T-helper 17 cell (primary cell): ENCODE measurements around the gene OR8A1. TPM values are rescaled to one million over a fixed set of nuclear protein-coding genes. Genes with fewer than 3 reads are reported as not detected.

Experiments
- ATAC-seq: fragments of 150-1000 bp; cut with Tn5 transposase; 2 replicates; pipeline ENCODE4 v1.10.0; 2021; ENCODE audit warnings: mild to moderate bottlenecking, moderate library complexity
- DNase-seq, 3 donors: peaks; one replicate each; pipeline versions ENCODE4 v3.0.0 to v3.0.0-alpha.2; 2020 to 2021
- H3K9me3 ChIP-seq: one replicate; pipeline ENCODE4 v1.7.0; 2013; ENCODE audit warnings: low read length, mild to moderate bottlenecking; ENCODE audit not compliant: control insufficient read depth, poor library complexity, severe bottlenecking
- H3K27ac Mint-ChIP-seq: one replicate; pipeline ENCODE4 v1.8.0; 2022; ENCODE audit warnings: mild to moderate bottlenecking, moderate library complexity, mixed read lengths
- H3K27me3 Mint-ChIP-seq: one replicate; pipeline ENCODE4 v1.8.0; 2022; ENCODE audit warnings: mixed read lengths
- H3K36me3 Mint-ChIP-seq: one replicate; pipeline ENCODE4 v1.8.0; 2022; ENCODE audit warnings: low read depth, mixed read lengths
- H3K4me1 Mint-ChIP-seq: one replicate; pipeline ENCODE4 v1.8.0; 2022; ENCODE audit warnings: mild to moderate bottlenecking, mixed read lengths
- H3K4me3 Mint-ChIP-seq: one replicate; pipeline ENCODE4 v1.8.0; 2022; ENCODE audit warnings: mild to moderate bottlenecking, moderate library complexity, mixed read lengths
- total RNA-seq, 4 donors: library from RNA in 2 of 4; stranded (reverse) in 2 of 4; gene quantifications; one replicate each; pipeline ENCODE4 v1.2.3 and lab custom pipeline; 2022 to 2026

OR8A1 gene
- total RNA-seq, 2 donors from 2014 or later, result not detected

GRCh38 chr11:124577716-124578427 is 8.1 kb downstream of the OR8A1 start:
- DNase-seq (no peak), ATAC-seq (no peak)
- H3K36me3 Mint-ChIP-seq, result peaks cover under 1% of the 10 kb centered on the region
- H3K27ac Mint-ChIP-seq, result no peak overlapping the region
- peaks cover 50% of the 10 kb centered on the region for H3K27me3 Mint-ChIP-seq
- H3K4me3 Mint-ChIP-seq, result no peak overlapping the region
- H3K4me1 Mint-ChIP-seq, result no peaks in the 10 kb centered on the region
- peaks cover 2% of the 10 kb centered on the region for H3K9me3 ChIP-seq

GRCh38 chr11:124578761-124579160 is 9.0 kb downstream of the OR8A1 start:
- Mint-ChIP-seq H3K27ac (peak overlapping the region; percentile 43), H3K4me3 (no peak overlapping the region), H3K36me3 (no peaks in the 10 kb centered on the region), H3K27me3 (peaks cover 52% of the 10 kb centered on the region), H3K4me1 (no peaks in the 10 kb centered on the region)
- DNase-seq (no peak), ATAC-seq (no peak)
- peaks cover 2% of the 10 kb centered on the region for H3K9me3 ChIP-seq

- H3K27ac Mint-ChIP-seq, result no peak overlapping the region
These were observed 12.0 kb downstream of the OR8A1 start for GRCh38 chr11:124581817-124582216.

GRCh38 chr11:124582565-124582964 is 12.8 kb downstream of the OR8A1 start:
- peaks cover 47% of the 10 kb centered on the region for H3K27me3 Mint-ChIP-seq
- H3K36me3 Mint-ChIP-seq, result no peaks in the 10 kb centered on the region
- no peak for ATAC-seq
- no peaks in the 10 kb centered on the region for H3K9me3 ChIP-seq
- no peak for DNase-seq
- H3K4me1 Mint-ChIP-seq, result peaks cover 2% of the 10 kb centered on the region
- H3K4me3 Mint-ChIP-seq, result no peak overlapping the region
- H3K27ac Mint-ChIP-seq, result no peak overlapping the region

More at GRCh38 chr11:124581817-124582216, 12.0 kb downstream of the OR8A1 start:
- Mint-ChIP-seq H3K4me1 (peaks cover 2% of the 10 kb centered on the region), H3K4me3 (no peak overlapping the region), H3K36me3 (no peaks in the 10 kb centered on the region), H3K27me3 (peaks cover 45% of the 10 kb centered on the region)
- ATAC-seq (no peak), DNase-seq (no peak)
- peaks cover 2% of the 10 kb centered on the region for H3K9me3 ChIP-seq

- ATAC-seq (no peak), DNase-seq (no peak)
- no peaks in the 10 kb centered on the region for H3K9me3 ChIP-seq
- Mint-ChIP-seq H3K27ac (no peak overlapping the region), H3K4me1 (peaks cover 2% of the 10 kb centered on the region), H3K4me3 (no peak overlapping the region), H3K36me3 (no peaks in the 10 kb centered on the region), H3K27me3 (peaks cover 47% of the 10 kb centered on the region)
These were observed 14.0 kb downstream of the OR8A1 start for GRCh38 chr11:124583781-124584180.

- no peaks in the 10 kb centered on the region for H3K9me3 ChIP-seq
- ATAC-seq, result no peak
- Mint-ChIP-seq H3K4me3 (no peak overlapping the region), H3K27ac (no peak overlapping the region), H3K4me1 (peaks cover 2% of the 10 kb centered on the region), H3K36me3 (no peaks in the 10 kb centered on the region), H3K27me3 (peaks cover 48% of the 10 kb centered on the region)
- DNase-seq, result no peak
These were observed 15.0 kb downstream of the OR8A1 start for GRCh38 chr11:124584681-124585372.

- peak; percentile 50 for ATAC-seq
- Mint-ChIP-seq H3K4me3 (no peak overlapping the region), H3K4me1 (peaks cover 2% of the 10 kb centered on the region), H3K27me3 (peaks cover 52% of the 10 kb centered on the region), H3K27ac (no peak overlapping the region), H3K36me3 (no peaks in the 10 kb centered on the region)
- H3K9me3 ChIP-seq, result no peaks in the 10 kb centered on the region
- peak in 1 of 3 donors; percentile 21 for DNase-seq
These were observed 16.6 kb downstream of the OR8A1 start for GRCh38 chr11:124586238-124586860.

GRCh38 chr11:124591430-124591829 is 21.6 kb downstream of the OR8A1 start:
- peaks cover 42% of the 10 kb centered on the region for H3K27me3 Mint-ChIP-seq
- no peaks in the 10 kb centered on the region for H3K36me3 Mint-ChIP-seq
- DNase-seq (no peak), ATAC-seq (no peak)
- H3K27ac Mint-ChIP-seq, result no peak overlapping the region
- H3K4me1 Mint-ChIP-seq, result peaks cover under 1% of the 10 kb centered on the region
- H3K4me3 Mint-ChIP-seq, result no peak overlapping the region
- H3K9me3 ChIP-seq, result no peaks in the 10 kb centered on the region

- no peaks in the 10 kb centered on the region for H3K36me3 Mint-ChIP-seq
- no peak overlapping the region for H3K27ac Mint-ChIP-seq
- H3K4me1 Mint-ChIP-seq, result no peaks in the 10 kb centered on the region
These were observed 22.8 kb downstream of the OR8A1 start for GRCh38 chr11:124592627-124593026.

GRCh38 chr11:124595302-124595701 is 25.5 kb downstream of the OR8A1 start:
- H3K9me3 ChIP-seq, result no peaks in the 10 kb centered on the region
- DNase-seq (no peak), ATAC-seq (no peak)
- Mint-ChIP-seq H3K27ac (no peak overlapping the region), H3K27me3 (peaks cover 40% of the 10 kb centered on the region), H3K36me3 (no peaks in the 10 kb centered on the region), H3K4me3 (no peak overlapping the region), H3K4me1 (no peaks in the 10 kb centered on the region)

More at GRCh38 chr11:124592627-124593026, 22.8 kb downstream of the OR8A1 start:
- no peak for DNase-seq
- no peak for ATAC-seq
- no peaks in the 10 kb centered on the region for H3K9me3 ChIP-seq
- Mint-ChIP-seq H3K27me3 (peaks cover 42% of the 10 kb centered on the region), H3K4me3 (no peak overlapping the region)

- no peak for ATAC-seq
- H3K27ac Mint-ChIP-seq, result no peak overlapping the region
- H3K9me3 ChIP-seq, result no peaks in the 10 kb centered on the region
- no peaks in the 10 kb centered on the region for H3K4me1 Mint-ChIP-seq
- H3K27me3 Mint-ChIP-seq, result peaks cover 59% of the 10 kb centered on the region
- DNase-seq, result no peak
- no peak overlapping the region for H3K4me3 Mint-ChIP-seq
- H3K36me3 Mint-ChIP-seq, result no peaks in the 10 kb centered on the region
These were observed 27.8 kb downstream of the OR8A1 start for GRCh38 chr11:124597626-124598025.

GRCh38 chr11:124600621-124601320 is 31.0 kb downstream of the OR8A1 start:
- DNase-seq, result no peak
- no peak for ATAC-seq
- H3K36me3 Mint-ChIP-seq, result peaks cover 2% of the 10 kb centered on the region
- H3K9me3 ChIP-seq, result no peaks in the 10 kb centered on the region
- peaks cover 60% of the 10 kb centered on the region for H3K27me3 Mint-ChIP-seq
- H3K4me3 Mint-ChIP-seq, result no peak overlapping the region
- no peak overlapping the region for H3K27ac Mint-ChIP-seq
- no peaks in the 10 kb centered on the region for H3K4me1 Mint-ChIP-seq

- H3K27me3 Mint-ChIP-seq, result peaks cover 47% of the 10 kb centered on the region
- no peak overlapping the region for H3K4me3 Mint-ChIP-seq
- H3K9me3 ChIP-seq, result no peaks in the 10 kb centered on the region
- H3K4me1 Mint-ChIP-seq, result no peaks in the 10 kb centered on the region
- DNase-seq, result no peak
- peaks cover 2% of the 10 kb centered on the region for H3K36me3 Mint-ChIP-seq
- no peak overlapping the region for H3K27ac Mint-ChIP-seq
- ATAC-seq, result no peak
These were observed 32.4 kb downstream of the OR8A1 start for GRCh38 chr11:124602193-124602592.
